Measurements from ENCODE around the gene DYSF.

DYSF gene

GRCh38 chr2:71637736-71638135 lies 184.4 kb downstream of the DYSF start:
- TF ChIP-seq POLR2AphosphoS5 (IDR thresholded peaks at IDR 0.05; ENCODE audit: low read depth, low read length) = no peak
- TF ChIP-seq FOXP2 (optimal IDR thresholded peaks at IDR 0.05; ENCODE audit: borderline replicate concordance, extremely low read depth, extremely low read length, insufficient read depth) = no peak
- TF ChIP-seq SIN3A (IDR thresholded peaks at IDR 0.05; ENCODE audit: borderline replicate concordance, insufficient read depth, low read length) = no peak
- TF ChIP-seq TAF1 (IDR thresholded peaks at IDR 0.05; ENCODE audit: borderline replicate concordance, insufficient read depth, low read length) = no peak

DNA sequence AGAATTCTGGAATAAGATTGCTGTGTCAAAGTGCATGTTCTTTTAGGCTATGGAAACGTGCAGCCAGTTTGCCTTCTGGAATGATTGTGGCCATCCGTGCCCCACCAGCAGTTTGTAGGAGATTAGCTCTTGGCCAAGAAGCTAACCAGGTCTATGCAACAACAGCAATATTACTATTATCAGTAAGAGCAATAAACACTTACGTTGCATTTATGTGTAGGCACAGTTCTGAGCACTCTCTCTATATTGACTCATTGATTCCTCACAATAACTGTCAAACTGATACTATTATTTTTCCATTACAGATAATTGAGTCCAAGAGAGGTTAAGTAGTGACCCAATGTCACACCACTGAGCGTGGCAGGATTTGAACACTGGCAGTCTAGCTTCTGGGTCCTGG lies 186.4 kb downstream of the DYSF start:
- TF ChIP-seq TAF1 (IDR thresholded peaks at IDR 0.05; ENCODE audit: borderline replicate concordance, insufficient read depth, low read length) = no peak
- TF ChIP-seq, protein P1, sequence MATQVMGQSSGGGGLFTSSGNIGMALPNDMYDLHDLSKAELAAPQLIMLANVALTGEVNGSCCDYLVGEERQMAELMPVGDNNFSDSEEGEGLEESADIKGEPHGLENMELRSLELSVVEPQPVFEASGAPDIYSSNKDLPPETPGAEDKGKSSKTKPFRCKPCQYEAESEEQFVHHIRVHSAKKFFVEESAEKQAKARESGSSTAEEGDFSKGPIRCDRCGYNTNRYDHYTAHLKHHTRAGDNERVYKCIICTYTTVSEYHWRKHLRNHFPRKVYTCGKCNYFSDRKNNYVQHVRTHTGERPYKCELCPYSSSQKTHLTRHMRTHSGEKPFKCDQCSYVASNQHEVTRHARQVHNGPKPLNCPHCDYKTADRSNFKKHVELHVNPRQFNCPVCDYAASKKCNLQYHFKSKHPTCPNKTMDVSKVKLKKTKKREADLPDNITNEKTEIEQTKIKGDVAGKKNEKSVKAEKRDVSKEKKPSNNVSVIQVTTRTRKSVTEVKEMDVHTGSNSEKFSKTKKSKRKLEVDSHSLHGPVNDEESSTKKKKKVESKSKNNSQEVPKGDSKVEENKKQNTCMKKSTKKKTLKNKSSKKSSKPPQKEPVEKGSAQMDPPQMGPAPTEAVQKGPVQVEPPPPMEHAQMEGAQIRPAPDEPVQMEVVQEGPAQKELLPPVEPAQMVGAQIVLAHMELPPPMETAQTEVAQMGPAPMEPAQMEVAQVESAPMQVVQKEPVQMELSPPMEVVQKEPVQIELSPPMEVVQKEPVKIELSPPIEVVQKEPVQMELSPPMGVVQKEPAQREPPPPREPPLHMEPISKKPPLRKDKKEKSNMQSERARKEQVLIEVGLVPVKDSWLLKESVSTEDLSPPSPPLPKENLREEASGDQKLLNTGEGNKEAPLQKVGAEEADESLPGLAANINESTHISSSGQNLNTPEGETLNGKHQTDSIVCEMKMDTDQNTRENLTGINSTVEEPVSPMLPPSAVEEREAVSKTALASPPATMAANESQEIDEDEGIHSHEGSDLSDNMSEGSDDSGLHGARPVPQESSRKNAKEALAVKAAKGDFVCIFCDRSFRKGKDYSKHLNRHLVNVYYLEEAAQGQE (IDR thresholded peaks at IDR 0.05; ENCODE audit: insufficient read depth in 1 of 2, low read depth in 2 of 2, low read length in 2 of 2) = no peak
- TF ChIP-seq POLR2AphosphoS5 (IDR thresholded peaks at IDR 0.05; ENCODE audit: low read depth, low read length) = no peak
- no peak for TF ChIP-seq FOXP2 (optimal IDR thresholded peaks at IDR 0.05; ENCODE audit: borderline replicate concordance, extremely low read depth, extremely low read length, insufficient read depth)
- no peak for TF ChIP-seq SIN3A (IDR thresholded peaks at IDR 0.05; ENCODE audit: borderline replicate concordance, insufficient read depth, low read length)

DNA sequence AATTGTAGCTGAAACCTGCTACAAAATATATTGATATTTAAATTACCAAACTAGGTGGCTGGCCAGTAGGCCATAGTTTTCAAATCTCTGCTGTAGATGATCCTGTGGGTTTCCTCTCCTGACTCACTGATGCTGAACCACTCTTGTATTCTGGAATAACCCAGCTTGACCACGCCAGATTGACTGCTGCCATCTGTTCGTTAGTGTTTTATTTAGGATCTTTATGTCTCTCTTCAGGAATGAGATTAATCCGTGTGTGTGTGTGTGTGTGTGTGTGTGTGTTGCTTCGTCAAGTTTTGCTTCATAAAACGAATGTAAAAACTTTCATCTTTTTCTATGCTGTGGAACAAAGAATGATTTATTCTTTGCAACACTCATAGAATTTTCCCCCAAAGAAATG lies 187.1 kb downstream of the DYSF start:
- TF ChIP-seq SIN3A (IDR thresholded peaks at IDR 0.05; ENCODE audit: borderline replicate concordance, insufficient read depth, low read length) (no peak), FOXP2 (optimal IDR thresholded peaks at IDR 0.05; ENCODE audit: borderline replicate concordance, extremely low read depth, extremely low read length, insufficient read depth) (no peak), TAF1 (IDR thresholded peaks at IDR 0.05; ENCODE audit: borderline replicate concordance, insufficient read depth, low read length) (no peak), POLR2AphosphoS5 (IDR thresholded peaks at IDR 0.05; ENCODE audit: low read depth, low read length) (no peak)
- TF ChIP-seq, protein P1 (IDR thresholded peaks at IDR 0.05; ENCODE audit: insufficient read depth in 1 of 2, low read depth in 2 of 2, low read length in 2 of 2) = no peak

- TF ChIP-seq TAF1 (IDR thresholded peaks at IDR 0.05; ENCODE audit: borderline replicate concordance, insufficient read depth, low read length) (no peak), POLR2AphosphoS5 (IDR thresholded peaks at IDR 0.05; ENCODE audit: low read depth, low read length) (no peak), FOXP2 (optimal IDR thresholded peaks at IDR 0.05; ENCODE audit: borderline replicate concordance, extremely low read depth, extremely low read length, insufficient read depth) (no peak), SIN3A (IDR thresholded peaks at IDR 0.05; ENCODE audit: borderline replicate concordance, insufficient read depth, low read length) (no peak)
- TF ChIP-seq, protein P1 (IDR thresholded peaks at IDR 0.05; ENCODE audit: insufficient read depth in 1 of 2, low read depth in 2 of 2, low read length in 2 of 2) = no peak
These were observed 190.5 kb downstream of the DYSF start for GRCh38 chr2:71643674-71644357.

DNA sequence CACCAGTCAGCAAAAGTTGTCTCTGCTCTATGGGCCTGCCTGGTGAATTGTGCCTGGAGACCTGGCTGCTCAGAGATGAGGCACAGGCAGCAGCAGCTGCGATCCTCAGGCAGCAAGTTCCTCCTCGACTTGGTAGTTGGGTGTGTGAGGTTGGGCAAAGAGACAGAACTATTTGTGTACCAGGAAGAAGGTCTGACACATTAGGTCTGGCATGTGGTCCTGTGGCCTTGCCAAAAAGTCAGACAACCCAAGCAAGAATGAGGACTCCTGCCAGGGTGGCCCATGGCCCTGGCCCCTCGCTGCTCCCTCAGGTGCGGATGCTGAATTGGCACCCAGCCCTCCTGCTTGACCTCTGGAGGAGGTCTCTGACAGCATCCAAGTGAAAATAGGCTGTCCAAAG lies 192.7 kb downstream of the DYSF start:
- TF ChIP-seq POLR2AphosphoS5 (IDR thresholded peaks at IDR 0.05; ENCODE audit: low read depth, low read length) = no peak
- no peak for TF ChIP-seq SIN3A (IDR thresholded peaks at IDR 0.05; ENCODE audit: borderline replicate concordance, insufficient read depth, low read length)
- TF ChIP-seq FOXP2 (optimal IDR thresholded peaks at IDR 0.05; ENCODE audit: borderline replicate concordance, extremely low read depth, extremely low read length, insufficient read depth) = no peak
- no peak for TF ChIP-seq TAF1 (IDR thresholded peaks at IDR 0.05; ENCODE audit: borderline replicate concordance, insufficient read depth, low read length)
- TF ChIP-seq, protein P1 (IDR thresholded peaks at IDR 0.05; ENCODE audit: insufficient read depth in 1 of 2, low read depth in 2 of 2, low read length in 2 of 2) = no peak

Measured in PFSK-1 (cell line).